ENCODE data around the gene ZSWIM3.

The ZSWIM3 gene

GRCh38 chr20:45863543-45864470 lies 6.4 kb downstream of the ZSWIM3 start:
- no peak for ATAC-seq
- TF ChIP-seq ZNF565 (CRISPR knock-in tag; conservative IDR thresholded peaks at IDR 0.05; ENCODE audit: low read depth) (no peak), ESRRG (CRISPR knock-in tag; IDR thresholded peaks at IDR 0.05) (no peak), OSR1 (CRISPR knock-in tag; IDR thresholded peaks at IDR 0.05) (no peak), BACH2 (CRISPR knock-in tag; IDR thresholded peaks at IDR 0.05; ENCODE audit: borderline replicate concordance) (no peak), ARNTL (CRISPR knock-in tag; IDR thresholded peaks at IDR 0.05; ENCODE audit: borderline replicate concordance, low read depth) (no peak), ZNF8 (CRISPR knock-in tag; IDR thresholded peaks at IDR 0.05) (no peak), PPARA (CRISPR knock-in tag; IDR thresholded peaks at IDR 0.05; ENCODE audit: borderline replicate concordance) (no peak), PATZ1 (CRISPR knock-in tag; IDR thresholded peaks at IDR 0.05; ENCODE audit: borderline replicate concordance) (no peak), TCF4 (CRISPR knock-in tag; IDR thresholded peaks at IDR 0.05; ENCODE audit: borderline replicate concordance) (no peak), TOX (CRISPR knock-in tag; IDR thresholded peaks at IDR 0.05; ENCODE audit: borderline replicate concordance) (no peak), ZFP30 (CRISPR knock-in tag; IDR thresholded peaks at IDR 0.05) (no peak), ZNF70 (CRISPR knock-in tag; IDR thresholded peaks at IDR 0.05) (no peak)
- TF ChIP-seq, protein P1, sequence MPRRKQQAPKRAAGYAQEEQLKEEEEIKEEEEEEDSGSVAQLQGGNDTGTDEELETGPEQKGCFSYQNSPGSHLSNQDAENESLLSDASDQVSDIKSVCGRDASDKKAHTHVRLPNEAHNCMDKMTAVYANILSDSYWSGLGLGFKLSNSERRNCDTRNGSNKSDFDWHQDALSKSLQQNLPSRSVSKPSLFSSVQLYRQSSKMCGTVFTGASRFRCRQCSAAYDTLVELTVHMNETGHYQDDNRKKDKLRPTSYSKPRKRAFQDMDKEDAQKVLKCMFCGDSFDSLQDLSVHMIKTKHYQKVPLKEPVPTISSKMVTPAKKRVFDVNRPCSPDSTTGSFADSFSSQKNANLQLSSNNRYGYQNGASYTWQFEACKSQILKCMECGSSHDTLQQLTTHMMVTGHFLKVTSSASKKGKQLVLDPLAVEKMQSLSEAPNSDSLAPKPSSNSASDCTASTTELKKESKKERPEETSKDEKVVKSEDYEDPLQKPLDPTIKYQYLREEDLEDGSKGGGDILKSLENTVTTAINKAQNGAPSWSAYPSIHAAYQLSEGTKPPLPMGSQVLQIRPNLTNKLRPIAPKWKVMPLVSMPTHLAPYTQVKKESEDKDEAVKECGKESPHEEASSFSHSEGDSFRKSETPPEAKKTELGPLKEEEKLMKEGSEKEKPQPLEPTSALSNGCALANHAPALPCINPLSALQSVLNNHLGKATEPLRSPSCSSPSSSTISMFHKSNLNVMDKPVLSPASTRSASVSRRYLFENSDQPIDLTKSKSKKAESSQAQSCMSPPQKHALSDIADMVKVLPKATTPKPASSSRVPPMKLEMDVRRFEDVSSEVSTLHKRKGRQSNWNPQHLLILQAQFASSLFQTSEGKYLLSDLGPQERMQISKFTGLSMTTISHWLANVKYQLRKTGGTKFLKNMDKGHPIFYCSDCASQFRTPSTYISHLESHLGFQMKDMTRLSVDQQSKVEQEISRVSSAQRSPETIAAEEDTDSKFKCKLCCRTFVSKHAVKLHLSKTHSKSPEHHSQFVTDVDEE (CRISPR knock-in tag; IDR thresholded peaks at IDR 0.05): no peak

DNA sequence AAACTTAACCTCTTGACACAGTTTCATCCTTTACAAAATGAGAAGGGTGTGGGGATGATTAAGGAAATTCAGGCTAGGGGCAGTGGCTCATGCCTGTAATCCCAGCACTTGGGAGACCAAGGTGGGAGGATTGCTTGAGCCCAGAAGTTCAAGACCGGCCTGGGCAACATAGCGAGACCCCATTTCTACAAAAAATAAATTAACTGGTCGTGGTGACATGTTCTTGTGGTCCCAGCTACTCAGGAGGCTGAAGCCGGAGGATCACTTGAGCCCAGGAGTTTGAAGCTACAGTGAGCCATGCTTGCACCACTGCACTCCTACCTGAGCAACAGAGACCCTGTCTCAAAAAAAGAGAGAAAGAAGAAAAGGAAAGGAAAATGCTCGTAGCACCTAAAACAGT lies 9.0 kb downstream of the ZSWIM3 start:
- ATAC-seq: no peak
- TF ChIP-seq OSR1 (CRISPR knock-in tag; IDR thresholded peaks at IDR 0.05): no peak
- no peak for TF ChIP-seq TOX (CRISPR knock-in tag; IDR thresholded peaks at IDR 0.05; ENCODE audit: borderline replicate concordance)
- no peak for TF ChIP-seq ZC3H10 (CRISPR knock-in tag; IDR thresholded peaks at IDR 0.05)

- no peak for TF ChIP-seq ZNF70 (CRISPR knock-in tag; IDR thresholded peaks at IDR 0.05)
- TF ChIP-seq ARNTL (CRISPR knock-in tag; IDR thresholded peaks at IDR 0.05; ENCODE audit: borderline replicate concordance, low read depth): no peak
- TF ChIP-seq SNAI2 (CRISPR knock-in tag; IDR thresholded peaks at IDR 0.05): no peak
- no peak for TF ChIP-seq TCF4 (CRISPR knock-in tag; IDR thresholded peaks at IDR 0.05; ENCODE audit: borderline replicate concordance)
- TF ChIP-seq ZC3H10 (CRISPR knock-in tag; IDR thresholded peaks at IDR 0.05): no peak
- TF ChIP-seq OSR1 (CRISPR knock-in tag; IDR thresholded peaks at IDR 0.05): no peak
- TF ChIP-seq GLIS3 (CRISPR knock-in tag; IDR thresholded peaks at IDR 0.05): no peak
- TF ChIP-seq RARB (CRISPR knock-in tag; IDR thresholded peaks at IDR 0.05): no peak
- TF ChIP-seq ISL1 (CRISPR knock-in tag; IDR thresholded peaks at IDR 0.05): no peak
- no peak for TF ChIP-seq CREB5 (CRISPR knock-in tag; IDR thresholded peaks at IDR 0.05; ENCODE audit: low read depth)
- TF ChIP-seq, protein P2, sequence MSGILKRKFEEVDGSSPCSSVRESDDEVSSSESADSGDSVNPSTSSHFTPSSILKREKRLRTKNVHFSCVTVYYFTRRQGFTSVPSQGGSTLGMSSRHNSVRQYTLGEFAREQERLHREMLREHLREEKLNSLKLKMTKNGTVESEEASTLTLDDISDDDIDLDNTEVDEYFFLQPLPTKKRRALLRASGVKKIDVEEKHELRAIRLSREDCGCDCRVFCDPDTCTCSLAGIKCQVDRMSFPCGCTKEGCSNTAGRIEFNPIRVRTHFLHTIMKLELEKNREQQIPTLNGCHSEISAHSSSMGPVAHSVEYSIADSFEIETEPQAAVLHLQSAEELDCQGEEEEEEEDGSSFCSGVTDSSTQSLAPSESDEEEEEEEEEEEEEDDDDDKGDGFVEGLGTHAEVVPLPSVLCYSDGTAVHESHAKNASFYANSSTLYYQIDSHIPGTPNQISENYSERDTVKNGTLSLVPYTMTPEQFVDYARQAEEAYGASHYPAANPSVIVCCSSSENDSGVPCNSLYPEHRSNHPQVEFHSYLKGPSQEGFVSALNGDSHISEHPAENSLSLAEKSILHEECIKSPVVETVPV (CRISPR knock-in tag; IDR thresholded peaks at IDR 0.05): no peak
- TF ChIP-seq ZFP3 (CRISPR knock-in tag; IDR thresholded peaks at IDR 0.05): no peak
- TF ChIP-seq BACH2 (CRISPR knock-in tag; IDR thresholded peaks at IDR 0.05; ENCODE audit: borderline replicate concordance): no peak
- no peak for TF ChIP-seq ESRRG (CRISPR knock-in tag; IDR thresholded peaks at IDR 0.05)
- no peak for TF ChIP-seq PPARA (CRISPR knock-in tag; IDR thresholded peaks at IDR 0.05; ENCODE audit: borderline replicate concordance)
- TF ChIP-seq, protein P3, sequence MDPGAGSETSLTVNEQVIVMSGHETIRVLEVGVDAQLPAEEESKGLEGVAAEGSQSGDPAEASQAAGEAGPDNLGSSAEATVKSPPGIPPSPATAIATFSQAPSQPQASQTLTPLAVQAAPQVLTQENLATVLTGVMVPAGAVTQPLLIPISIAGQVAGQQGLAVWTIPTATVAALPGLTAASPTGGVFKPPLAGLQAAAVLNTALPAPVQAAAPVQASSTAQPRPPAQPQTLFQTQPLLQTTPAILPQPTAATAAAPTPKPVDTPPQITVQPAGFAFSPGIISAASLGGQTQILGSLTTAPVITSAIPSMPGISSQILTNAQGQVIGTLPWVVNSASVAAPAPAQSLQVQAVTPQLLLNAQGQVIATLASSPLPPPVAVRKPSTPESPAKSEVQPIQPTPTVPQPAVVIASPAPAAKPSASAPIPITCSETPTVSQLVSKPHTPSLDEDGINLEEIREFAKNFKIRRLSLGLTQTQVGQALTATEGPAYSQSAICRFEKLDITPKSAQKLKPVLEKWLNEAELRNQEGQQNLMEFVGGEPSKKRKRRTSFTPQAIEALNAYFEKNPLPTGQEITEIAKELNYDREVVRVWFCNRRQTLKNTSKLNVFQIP (CRISPR knock-in tag; IDR thresholded peaks at IDR 0.05; ENCODE audit: borderline replicate concordance, low read depth): no peak
- TF ChIP-seq CSDC2 (CRISPR knock-in tag; IDR thresholded peaks at IDR 0.05): no peak
These were observed 9.9 kb downstream of the ZSWIM3 start for GRCh38 chr20:45867136-45867818.

More at GRCh38 chr20:45867136-45867818, 9.9 kb downstream of the ZSWIM3 start:
- peak; percentile 37 for ATAC-seq
